ENCODE results near the gene C1orf116.

GRCh38 chr1:207070811-207071210 is 38.3 kb upstream of the C1orf116 start:
- TF ChIP-seq CTCF (IDR thresholded peaks at IDR 0.05) (no peak), POLR2A (IDR thresholded peaks at IDR 0.05) (no peak), POLR2AphosphoS5 (IDR thresholded peaks at IDR 0.05) (no peak)

Measured in breast epithelium (tissue), 3 donors.